GM10266 (cell line): ENCODE measurements around the gene COL6A1.

Experiments used
- DNase-seq: peaks from one replicate; pipeline ENCODE4 v3.0.0; 2012; ENCODE audit errors: extremely low spot score
- TF ChIP-seq, protein P1 (sequence below): IDR thresholded peaks from 2 replicates; pipeline ENCODE4 v1.5.1; 2012; ENCODE audit warnings: mild to moderate bottlenecking, low read depth; ENCODE audit not compliant: control insufficient read depth, insufficient read depth; ENCODE audit errors: missing control alignments

Gene COL6A1

DNA sequence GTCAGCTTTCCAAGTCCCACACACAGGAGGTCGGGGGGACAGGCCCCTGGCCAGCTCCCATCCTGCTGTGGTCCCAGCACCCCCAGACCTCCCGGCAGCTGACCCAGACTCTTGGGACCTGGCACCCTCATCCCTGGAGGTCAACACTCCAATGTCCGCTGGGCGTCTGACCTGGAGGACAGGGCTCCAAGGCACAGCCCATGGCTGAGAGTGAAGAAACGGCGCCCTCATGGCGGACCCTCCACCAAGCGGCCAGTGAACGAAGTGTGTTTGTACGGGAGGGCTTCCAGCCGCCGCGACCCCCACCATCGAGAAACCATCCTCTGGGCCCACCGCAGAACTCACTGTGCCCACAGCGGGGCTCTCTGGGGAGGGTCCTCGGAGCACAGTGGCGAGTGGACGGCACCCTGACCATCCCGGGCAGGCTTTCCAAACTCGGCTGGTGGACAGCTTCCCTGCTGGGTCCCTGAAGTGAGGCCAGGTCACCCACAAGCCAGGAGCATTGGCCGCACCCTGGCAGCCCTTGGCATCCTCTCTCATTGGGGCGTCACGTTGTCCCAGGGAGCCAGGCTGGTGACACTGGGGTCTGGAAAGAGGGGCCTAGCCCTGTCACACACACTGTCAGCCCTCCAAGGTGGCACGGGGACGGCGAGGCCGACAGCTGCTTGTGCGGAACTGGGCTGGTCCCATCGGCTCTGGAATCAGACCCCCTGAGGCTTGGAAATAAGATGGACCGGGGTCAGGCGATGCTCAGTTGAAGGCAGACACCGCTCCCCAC is 68.5 kb downstream of the COL6A1 start:
- TF ChIP-seq, protein P1, sequence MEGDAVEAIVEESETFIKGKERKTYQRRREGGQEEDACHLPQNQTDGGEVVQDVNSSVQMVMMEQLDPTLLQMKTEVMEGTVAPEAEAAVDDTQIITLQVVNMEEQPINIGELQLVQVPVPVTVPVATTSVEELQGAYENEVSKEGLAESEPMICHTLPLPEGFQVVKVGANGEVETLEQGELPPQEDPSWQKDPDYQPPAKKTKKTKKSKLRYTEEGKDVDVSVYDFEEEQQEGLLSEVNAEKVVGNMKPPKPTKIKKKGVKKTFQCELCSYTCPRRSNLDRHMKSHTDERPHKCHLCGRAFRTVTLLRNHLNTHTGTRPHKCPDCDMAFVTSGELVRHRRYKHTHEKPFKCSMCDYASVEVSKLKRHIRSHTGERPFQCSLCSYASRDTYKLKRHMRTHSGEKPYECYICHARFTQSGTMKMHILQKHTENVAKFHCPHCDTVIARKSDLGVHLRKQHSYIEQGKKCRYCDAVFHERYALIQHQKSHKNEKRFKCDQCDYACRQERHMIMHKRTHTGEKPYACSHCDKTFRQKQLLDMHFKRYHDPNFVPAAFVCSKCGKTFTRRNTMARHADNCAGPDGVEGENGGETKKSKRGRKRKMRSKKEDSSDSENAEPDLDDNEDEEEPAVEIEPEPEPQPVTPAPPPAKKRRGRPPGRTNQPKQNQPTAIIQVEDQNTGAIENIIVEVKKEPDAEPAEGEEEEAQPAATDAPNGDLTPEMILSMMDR: no peak

DNA sequence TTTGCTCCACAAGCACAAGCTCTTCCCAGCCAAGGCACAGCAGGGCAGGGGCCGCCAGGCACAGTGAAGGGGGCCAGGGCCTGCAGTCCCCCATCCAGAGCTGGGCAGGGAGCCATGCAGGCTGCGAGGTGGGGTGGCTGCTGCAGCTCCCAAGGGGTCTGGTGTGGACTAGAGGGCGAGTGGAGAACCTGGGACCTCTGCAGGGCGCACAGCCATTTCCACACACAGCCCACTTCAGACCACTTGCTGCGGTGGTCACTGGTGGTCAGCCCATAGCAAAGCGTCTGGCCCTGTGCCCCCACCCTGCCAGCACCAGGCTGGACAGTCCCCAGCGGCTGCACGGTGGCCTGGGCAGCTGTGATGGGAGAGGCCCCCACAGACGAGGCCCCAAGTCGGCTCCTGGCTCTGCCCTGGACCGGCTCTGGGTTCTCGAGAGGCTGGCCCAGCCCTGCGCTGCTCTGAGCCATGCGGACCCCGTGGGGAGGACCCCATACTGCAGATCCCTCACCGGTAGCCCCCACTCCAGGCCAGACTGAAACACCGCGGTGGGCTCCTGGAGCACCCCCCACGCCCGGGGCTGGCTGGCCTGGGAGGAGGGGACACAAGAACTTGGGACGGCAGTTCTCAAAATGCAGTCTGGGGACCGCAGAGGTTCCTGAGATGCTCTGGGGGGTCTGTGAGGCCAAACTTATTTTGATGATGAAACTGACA is 69.3 kb downstream of the COL6A1 start:
- no peak for DNase-seq

More for the DNA sequence above, 68.5 kb downstream of the COL6A1 start:
- DNase-seq: no peak

DNA sequence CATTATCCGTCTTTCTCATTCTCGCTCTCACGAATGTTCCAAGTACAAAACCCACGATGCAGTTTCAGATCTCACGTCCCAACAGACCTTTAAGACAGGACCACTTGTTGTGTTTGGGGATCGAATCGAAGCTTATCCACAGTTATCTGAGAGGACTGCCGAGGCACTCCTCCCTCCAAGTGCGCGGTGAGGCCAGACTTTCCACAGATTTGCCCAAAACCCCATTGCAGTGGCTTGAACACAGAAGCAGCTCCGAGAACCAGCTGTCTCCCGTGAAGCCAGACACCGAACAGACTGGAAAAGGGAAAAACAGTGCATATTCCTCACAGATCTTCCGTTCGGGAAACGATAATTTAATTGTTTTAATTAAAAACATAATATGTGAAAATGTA is 69.8 kb downstream of the COL6A1 start:
- DNase-seq: no peak
- TF ChIP-seq, protein P1: no peak

More for the DNA sequence above, 69.3 kb downstream of the COL6A1 start:
- TF ChIP-seq, protein P1: no peak

DNA sequence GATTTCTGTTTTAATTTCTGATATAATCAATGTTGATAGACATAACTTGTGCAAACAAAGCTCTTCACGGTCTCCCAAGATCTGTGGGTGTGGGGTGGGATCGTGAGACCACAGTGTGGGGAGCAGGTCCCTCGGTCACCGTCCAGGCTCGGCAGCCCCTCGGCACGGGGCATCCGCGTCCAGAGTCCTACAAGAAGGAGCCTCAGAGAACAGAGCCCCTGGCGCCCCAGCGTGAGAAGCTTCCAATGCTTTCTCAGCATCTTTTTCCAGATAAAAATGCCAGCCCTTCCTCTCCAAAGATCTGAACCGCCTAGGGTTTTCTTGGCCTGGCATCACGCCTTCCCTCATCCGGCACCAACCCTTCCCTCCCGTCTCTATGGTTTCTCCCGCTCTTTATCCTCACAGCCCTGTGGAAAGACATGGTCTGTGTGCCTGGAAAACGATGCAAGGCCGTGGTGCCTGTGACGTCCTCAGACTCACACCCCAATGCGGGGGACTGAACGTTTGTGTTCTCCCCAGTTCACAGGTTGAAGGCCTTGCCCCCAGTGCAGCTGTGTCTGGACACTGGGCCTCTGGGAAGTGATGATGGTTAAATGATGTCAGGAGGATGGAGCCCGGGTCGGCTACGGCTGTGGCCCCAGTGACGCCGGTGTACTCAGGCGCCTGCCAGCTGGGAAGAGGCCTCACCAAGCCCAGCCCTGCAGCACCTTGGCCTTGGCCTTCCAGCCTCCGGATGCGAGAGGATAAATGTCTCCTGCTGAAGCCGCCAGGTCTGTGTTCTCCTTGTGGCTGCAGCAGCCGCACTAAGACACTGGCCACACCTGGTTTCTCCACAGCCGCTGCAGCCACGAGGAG is 70.5 kb downstream of the COL6A1 start:
- TF ChIP-seq, protein P1: no peak
- DNase-seq: no peak

DNA sequence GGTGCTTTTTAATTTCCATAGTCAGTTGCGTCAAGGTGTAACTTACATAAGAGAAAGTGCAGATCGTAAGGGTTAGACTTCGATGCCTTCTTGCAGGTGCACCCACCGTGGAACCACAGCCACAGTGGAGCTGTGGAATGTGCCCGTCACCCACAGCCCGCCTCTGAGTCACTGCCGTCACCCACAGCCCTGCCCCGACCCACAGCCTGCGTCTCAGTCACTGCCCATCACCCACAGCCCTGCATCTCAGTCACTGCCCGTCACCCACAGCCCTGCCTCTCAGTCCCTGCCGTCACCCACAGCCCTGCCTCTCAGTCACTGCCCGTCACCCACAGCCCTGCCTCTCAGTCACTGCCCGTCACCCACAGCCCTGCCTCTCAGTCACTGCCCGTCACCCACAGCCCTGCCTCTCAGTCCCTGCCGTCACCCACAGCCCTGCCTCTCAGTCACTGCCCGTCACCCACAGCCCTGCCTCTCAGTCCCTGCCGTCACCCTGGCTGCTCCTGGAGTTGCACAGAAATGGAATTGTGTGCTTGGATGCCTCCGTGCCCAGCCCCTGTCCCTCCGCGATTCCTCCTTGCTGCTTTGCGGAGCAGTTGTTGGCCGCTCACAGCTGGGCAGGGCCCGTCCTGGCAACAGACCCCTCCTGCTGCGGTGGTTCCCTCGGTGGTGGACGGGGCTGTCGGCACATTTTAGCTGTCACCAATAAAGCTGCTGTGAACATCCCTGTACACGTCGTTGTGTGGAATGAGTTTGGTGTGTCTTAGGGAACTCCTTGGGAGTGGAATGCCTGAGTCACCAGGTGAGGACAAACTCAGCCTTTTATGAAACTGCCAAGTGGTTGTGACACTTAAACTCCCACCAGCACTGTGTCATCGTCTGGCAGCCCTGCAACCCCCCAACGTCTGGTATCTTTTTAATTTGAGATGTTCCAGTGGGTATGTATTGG is 71.4 kb downstream of the COL6A1 start:
- TF ChIP-seq, protein P1: no peak
- no peak for DNase-seq

DNA sequence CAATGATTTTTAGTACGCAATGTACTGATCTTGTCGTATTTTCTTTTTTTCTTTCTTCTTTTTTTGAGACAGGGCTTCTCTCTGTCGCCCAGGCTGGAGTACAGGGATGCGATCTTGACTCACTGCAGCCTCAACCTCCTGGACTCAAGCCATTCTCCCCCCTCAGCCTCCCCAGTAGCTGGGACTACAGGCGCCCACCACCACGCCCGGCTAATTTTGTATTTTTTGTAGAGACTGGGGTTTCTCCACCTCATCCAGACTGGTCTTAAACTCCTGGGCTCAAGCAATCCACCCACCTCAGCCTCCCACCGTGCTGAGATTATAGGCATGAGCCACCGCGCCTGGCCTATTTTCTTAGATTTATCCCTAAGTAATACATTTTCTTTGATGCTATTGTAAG is 72.5 kb downstream of the COL6A1 start:
- TF ChIP-seq, protein P1: no peak
- no peak for DNase-seq
